Smooth muscle cell (in vitro differentiated cells): Measurements from ENCODE around the gene ARMC12. TPM values are rescaled to one million over a fixed set of nuclear protein-coding genes. Genes with fewer than 3 reads are reported as not detected.

Source experiments
- DNase-seq: peaks from one replicate; lab custom pipeline; 2025; ENCODE audit not compliant: unreplicated experiment; lab: John Stamatoyannopoulos, UW
- H2AFZ ChIP-seq: fragments of 200-600 bp; sonication (generic); 2 replicates; pipeline ENCODE4 v1.6.0; 2016; ENCODE audit warnings: antibody characterized with exemption, low read depth, mild to moderate bottlenecking
- H3F3A ChIP-seq: fragments of 200-600 bp; sonication (generic); 2 replicates; pipeline ENCODE4 v1.6.0; 2017; ENCODE audit warnings: antibody characterized with exemption, low read depth
- H3K27ac ChIP-seq: fragments of 200-600 bp; sonication (generic); 2 replicates; pipeline ENCODE4 v1.5.1; 2016; ENCODE audit warnings: low read depth, mild to moderate bottlenecking
- H3K27me3 ChIP-seq: fragments of 200-600 bp; sonication (generic); 2 replicates; pipeline ENCODE4 v1.6.1; 2016; ENCODE audit warnings: low read depth, mild to moderate bottlenecking
- H3K36me3 ChIP-seq: fragments of 200-600 bp; sonication (generic); 2 replicates; pipeline ENCODE4 v1.5.1; 2016; ENCODE audit warnings: low read depth
- H3K4me1 ChIP-seq: fragments of 200-600 bp; sonication (generic); 2 replicates; pipeline ENCODE4 v1.5.1; 2016; ENCODE audit warnings: low read depth
- H3K4me2 ChIP-seq: fragments of 200-600 bp; sonication (generic); 2 replicates; pipeline ENCODE4 v1.6.0; 2016; ENCODE audit warnings: mild to moderate bottlenecking
- H3K4me3 ChIP-seq: fragments of 200-600 bp; sonication (generic); 2 replicates; pipeline ENCODE4 v1.5.1; 2016; ENCODE audit warnings: mild to moderate bottlenecking
- H3K79me2 ChIP-seq: fragments of 200-600 bp; sonication (generic); 2 replicates; pipeline ENCODE4 v1.6.0; 2016; ENCODE audit warnings: low read depth, mild to moderate bottlenecking
- H3K9ac ChIP-seq: fragments of 200-600 bp; sonication (generic); 2 replicates; pipeline ENCODE4 v1.6.0; 2016; ENCODE audit warnings: low read depth
- H3K9me3 ChIP-seq: fragments of 200-600 bp; sonication (generic); replicated peaks from 2 replicates; pipeline ENCODE4 v1.5.1; 2016; ENCODE audit warnings: low read depth
- H4K20me1 ChIP-seq: fragments of 200-600 bp; sonication (generic); 2 replicates; pipeline ENCODE4 v1.6.0; 2016; ENCODE audit warnings: low read depth
- CTCF ChIP-seq: fragments of 200-600 bp; sonication (generic); IDR thresholded peaks from 2 replicates; pipeline ENCODE4 v1.5.1; 2017; ENCODE audit warnings: borderline replicate concordance, mild to moderate bottlenecking, antibody characterized with exemption; ENCODE audit not compliant: insufficient read depth, poor library complexity, severe bottlenecking
- WGBS: methylation state at CpG from one replicate; pipeline ENCODE4 v1.1.7; 2016; ENCODE audit warnings: low lambda C conversion rate; 5-methylcytosine and 5-hydroxymethylcytosine counted together
- polyA plus RNA-seq: library from polyadenylated mRNA; unstranded; fragments of >200 nt; fragmentation: Nextera tagmentation; extraction: Ambion mirVana; gene quantifications from 2 replicates; pipeline ENCODE4 v1.2.1, GENCODE V29; 2016
- total RNA-seq: library from RNA; depleted of rRNA; stranded (reverse); fragments of >200 nt; gene quantifications from 2 replicates; pipeline ENCODE4 v1.2.3, GENCODE V29; 2014

Gene ARMC12
- total and polyA plus RNA-seq, 2 experiments from 2014 or later, result 3.5 TPM; not detected in 1

GRCh38 chr6:35724059-35724458 lies 12.8 kb upstream of the ARMC12 start:
- H3K9ac ChIP-seq, result no peak overlapping the region
- no peaks in the 10 kb centered on the region for H4K20me1 ChIP-seq
- WGBS, result 89% methylated on average over 4 of the region's 4 CpGs
- no peak for DNase-seq
- H3K79me2 ChIP-seq, result no peaks in the 10 kb centered on the region
- H2AFZ ChIP-seq, result no peak overlapping the region
- no peak overlapping the region for H3K4me2 ChIP-seq
- no peaks in the 10 kb centered on the region for H3K36me3 ChIP-seq
- no peaks in the 10 kb centered on the region for H3K9me3 ChIP-seq
- H3K27ac ChIP-seq, result no peak overlapping the region
- H3K27me3 ChIP-seq, result no peaks in the 10 kb centered on the region
- no peak overlapping the region for H3K4me3 ChIP-seq
- H3F3A ChIP-seq, result peaks cover 5% of the 10 kb centered on the region
- no peak for TF ChIP-seq CTCF
- H3K4me1 ChIP-seq, result peaks cover 30% of the 10 kb centered on the region

GRCh38 chr6:35724471-35724870 lies 12.4 kb upstream of the ARMC12 start:
- H4K20me1 ChIP-seq, result no peaks in the 10 kb centered on the region
- H3K4me3 ChIP-seq, result no peak overlapping the region
- no peak overlapping the region for H3K9ac ChIP-seq
- no peak overlapping the region for H3K27ac ChIP-seq
- no peaks in the 10 kb centered on the region for H3K9me3 ChIP-seq
- TF ChIP-seq CTCF, result no peak
- no peak overlapping the region for H2AFZ ChIP-seq
- H3K36me3 ChIP-seq, result no peaks in the 10 kb centered on the region
- H3K27me3 ChIP-seq, result no peaks in the 10 kb centered on the region
- WGBS, result 79% methylated on average over 2 of the region's 2 CpGs
- no peak overlapping the region for H3K4me2 ChIP-seq
- no peak for DNase-seq
- H3K4me1 ChIP-seq, result peaks cover 25% of the 10 kb centered on the region
- peaks cover under 1% of the 10 kb centered on the region for H3F3A ChIP-seq
- H3K79me2 ChIP-seq, result no peaks in the 10 kb centered on the region

DNA sequence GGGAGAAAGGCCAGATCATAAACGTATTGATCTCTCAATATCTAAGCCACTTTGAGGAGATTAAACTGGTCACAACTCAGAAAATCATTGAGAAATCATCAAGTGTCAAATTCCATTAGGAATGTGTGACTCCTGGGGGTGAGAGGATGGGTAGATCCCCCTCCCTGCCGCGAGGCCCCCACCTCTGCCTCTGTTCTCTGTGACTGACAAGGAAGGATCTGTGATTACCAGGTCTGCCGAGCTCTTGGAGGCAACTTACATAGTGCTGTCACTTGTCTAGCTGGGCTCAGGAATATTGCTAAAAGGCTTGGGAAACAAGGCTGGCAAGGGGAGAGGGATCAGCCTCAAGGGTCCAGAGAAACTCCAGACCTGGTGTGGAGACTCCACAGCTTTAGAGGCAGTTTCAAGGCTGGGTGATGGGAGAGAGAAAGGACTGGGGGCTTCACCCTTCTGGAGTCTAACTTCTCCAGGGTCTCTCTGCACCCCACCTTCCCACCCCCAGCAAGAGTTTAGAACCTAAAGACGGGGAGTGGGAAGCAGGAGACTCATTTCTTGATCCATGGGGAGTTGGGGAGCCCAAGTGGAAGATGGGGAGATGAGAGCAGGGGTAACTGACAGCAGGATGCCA lies 11.6 kb upstream of the ARMC12 start:
- Histone ChIP-seq H2AFZ (no peak overlapping the region), H3K27ac (no peak overlapping the region)
- 65% methylated on average over 5 of the region's 5 CpGs for WGBS

More for the DNA sequence above, 11.6 kb upstream of the ARMC12 start:
- no peaks in the 10 kb centered on the region for H3K79me2 ChIP-seq
- H3K9me3 ChIP-seq, result no peaks in the 10 kb centered on the region
- DNase-seq, result no peak
- H3K4me2 ChIP-seq, result no peak overlapping the region
- H3F3A ChIP-seq, result no peaks in the 10 kb centered on the region
- no peaks in the 10 kb centered on the region for H3K36me3 ChIP-seq
- no peak overlapping the region for H3K9ac ChIP-seq
- no peaks in the 10 kb centered on the region for H4K20me1 ChIP-seq
- no peak for TF ChIP-seq CTCF
- H3K4me1 ChIP-seq, result peaks cover 19% of the 10 kb centered on the region
- H3K27me3 ChIP-seq, result no peaks in the 10 kb centered on the region
- H3K4me3 ChIP-seq, result no peak overlapping the region
